Measurements from ENCODE around the gene ZNF598. TPM values are rescaled to one million over a fixed set of nuclear protein-coding genes. Genes with fewer than 3 reads are reported as not detected.
"Not testable (repeated sequence)": the region's sequence is repeated elsewhere in the genome, so short reads cannot be mapped to it uniquely, and the experiment has no call there.

ZNF598 gene
- total RNA-seq, 1 donor from 2014 or later = 18.5 TPM

DNA sequence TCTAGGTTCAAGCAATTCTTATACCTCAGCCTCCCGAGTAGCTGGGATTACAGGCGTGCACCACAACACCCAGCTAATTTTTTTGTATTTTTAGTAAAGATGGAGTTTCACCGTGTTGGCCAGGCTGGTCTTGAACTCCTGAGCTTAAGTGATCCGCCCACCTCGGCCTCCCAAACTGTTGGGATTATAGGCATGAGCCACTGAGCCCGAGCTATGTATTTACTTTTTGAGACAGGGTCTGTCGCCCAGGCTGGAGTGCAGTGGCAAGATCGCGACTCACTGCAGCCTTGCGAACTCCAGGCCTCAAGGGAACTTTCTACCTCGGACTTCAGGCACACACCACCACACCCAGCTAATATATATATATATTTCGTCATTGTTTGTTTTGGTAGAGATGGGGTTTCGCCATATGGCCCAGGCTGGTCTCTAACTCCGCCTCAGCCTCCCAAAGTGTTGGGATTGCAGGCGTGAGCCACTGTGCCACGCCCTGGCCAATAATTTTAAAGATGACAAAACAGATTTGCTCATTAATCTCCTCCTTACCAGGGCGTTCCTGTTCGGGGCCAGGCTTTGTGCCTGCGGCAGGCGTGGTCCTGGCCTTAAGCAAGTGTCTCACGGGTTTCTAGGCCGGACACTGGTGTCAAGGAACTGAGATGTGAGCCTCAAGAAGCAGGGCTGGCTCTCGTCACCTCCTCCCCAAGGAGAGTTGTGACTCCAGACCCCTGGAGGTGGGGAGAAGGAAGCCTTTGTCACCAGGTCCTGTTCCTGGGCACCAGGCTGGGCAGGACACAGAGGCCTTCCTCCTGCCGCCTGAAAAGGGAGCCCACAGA lies 5.7 kb upstream of the ZNF598 start:
- intact Hi-C loops (cut with DNase I) = no loop called here
- DNase-seq (ENCODE audit: missing footprints) (no peak), ATAC-seq (no peak)

- no peak for ATAC-seq
- no peak for DNase-seq (ENCODE audit: missing footprints)
- intact Hi-C loops (cut with DNase I) = no loop called here
Measured at GRCh38 chr16:2013527-2013926, 3.9 kb upstream of the ZNF598 start.

DNA sequence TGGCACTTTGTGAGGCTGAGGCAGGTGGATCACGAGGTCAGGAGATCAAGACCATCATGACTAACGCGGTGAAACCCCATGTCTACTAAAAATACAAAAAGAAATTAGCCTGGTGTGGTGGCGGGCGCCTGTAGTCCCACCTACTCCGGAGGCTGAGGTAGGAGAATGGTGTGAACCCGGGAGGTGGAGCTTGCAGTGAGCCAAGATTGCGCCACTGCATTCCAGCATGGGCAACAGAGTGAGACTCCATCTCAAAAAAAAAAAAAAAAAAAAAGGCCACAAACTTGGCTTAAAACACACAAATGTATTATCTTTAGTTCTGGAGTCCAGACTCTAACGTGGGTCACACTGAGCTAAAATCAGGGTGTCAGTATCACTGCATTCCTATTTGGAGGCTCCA lies 2.1 kb upstream of the ZNF598 start:
- DNase-seq (ENCODE audit: missing footprints); intact Hi-C loops (cut with DNase I); ATAC-seq: not testable (repeated sequence)

DNA sequence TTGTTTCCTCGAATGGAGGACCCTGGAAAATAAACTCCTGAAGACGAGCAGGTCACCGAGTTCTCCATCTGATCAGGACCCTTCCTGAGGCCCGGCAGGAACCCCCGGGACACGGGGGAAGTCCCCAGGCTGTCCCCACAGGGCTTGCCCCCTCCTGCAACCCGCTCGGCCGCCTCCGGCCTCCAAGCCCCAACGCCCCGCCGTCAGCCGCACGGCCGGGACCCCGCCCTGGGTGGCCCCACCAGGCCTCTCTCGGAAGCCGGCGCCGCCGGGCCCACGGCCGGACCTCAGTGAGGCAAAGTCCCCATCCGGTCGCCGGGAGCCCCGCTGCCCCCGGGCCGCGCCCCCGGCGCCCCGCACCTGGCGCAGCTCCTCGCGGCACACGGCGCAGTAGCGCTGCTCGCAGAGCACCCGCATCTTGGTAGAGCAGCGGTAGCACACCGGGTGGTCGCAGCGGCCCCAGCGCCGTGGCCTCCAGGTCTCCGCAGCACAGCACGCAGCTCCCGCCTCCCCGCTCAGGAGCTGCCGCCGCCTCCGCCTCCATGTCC lies 383 bp downstream of the ZNF598 start:
- DNase-seq (ENCODE audit: missing footprints) (no peak), ATAC-seq (no peak)
- intact Hi-C loops (cut with DNase I) = no loop called here

GRCh38 chr16:2008631-2009163 lies 924 bp downstream of the ZNF598 start:
- intact Hi-C loops (cut with DNase I) = no loop called here
- DNase-seq (ENCODE audit: missing footprints) = no peak

GRCh38 chr16:2008009-2008526 lies 1.6 kb downstream of the ZNF598 start:
- intact Hi-C loops (cut with DNase I) = no loop called here
- DNase-seq (ENCODE audit: missing footprints) (no peak), ATAC-seq (no peak)

More at GRCh38 chr16:2008631-2009163, 924 bp downstream of the ZNF598 start:
- ATAC-seq = no peak

- intact Hi-C loops (cut with DNase I) = no loop called here
- ATAC-seq = no peak
- DNase-seq (ENCODE audit: missing footprints) = no peak
Measured at GRCh38 chr16:2007081-2007836, 2.4 kb downstream of the ZNF598 start.

GRCh38 chr16:2006317-2006716 lies 3.3 kb downstream of the ZNF598 start:
- intact Hi-C loops (cut with DNase I) = no loop called here
- DNase-seq (ENCODE audit: missing footprints) (no peak), ATAC-seq (no peak)

DNA sequence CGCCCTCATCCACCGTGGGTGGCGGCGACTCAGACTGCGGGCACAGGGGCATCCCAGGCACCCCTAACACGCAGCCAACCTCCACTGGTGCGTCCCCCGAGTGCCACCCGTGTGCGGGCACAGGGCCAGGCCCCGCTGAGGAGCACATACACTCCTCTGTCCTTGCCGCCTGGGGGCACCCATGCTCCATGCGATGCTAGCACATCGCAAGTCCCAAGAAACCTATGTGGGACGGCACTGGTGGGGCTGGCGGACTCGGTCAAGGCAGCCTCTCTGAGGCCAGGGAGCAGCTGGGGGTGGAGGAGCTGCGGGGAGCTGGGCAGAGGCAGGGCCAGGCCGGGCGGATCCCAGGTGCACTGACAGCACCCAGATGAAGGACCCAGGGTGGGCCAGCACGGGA lies 4.0 kb downstream of the ZNF598 start:
- no peak for DNase-seq (ENCODE audit: missing footprints)
- ATAC-seq = no peak
- intact Hi-C loops (cut with DNase I) = no loop called here

- ATAC-seq (no peak), DNase-seq (ENCODE audit: missing footprints) (no peak)
- intact Hi-C loops (cut with DNase I) = no loop called here
Measured at GRCh38 chr16:2004795-2005517, 4.7 kb downstream of the ZNF598 start.

GRCh38 chr16:2003827-2004641 lies 5.6 kb downstream of the ZNF598 start:
- peak; percentile 91 for ATAC-seq
- DNase-seq (ENCODE audit: missing footprints) = peak; percentile 95
- intact Hi-C loops (cut with DNase I) = no loop called here

GRCh38 chr16:2003231-2003826 lies 6.3 kb downstream of the ZNF598 start:
- intact Hi-C loops (cut with DNase I) = no loop called here
- ATAC-seq = no peak
- DNase-seq (ENCODE audit: missing footprints) = no peak

- intact Hi-C loops (cut with DNase I) = no loop called here
- ATAC-seq (no peak), DNase-seq (ENCODE audit: missing footprints) (no peak)
Measured at GRCh38 chr16:2002406-2003230, 7.0 kb downstream of the ZNF598 start.

GRCh38 chr16:2001456-2002355 lies 7.9 kb downstream of the ZNF598 start:
- DNase-seq (ENCODE audit: missing footprints) (no peak), ATAC-seq (no peak)
- intact Hi-C loops (cut with DNase I) = no loop called here

DNA sequence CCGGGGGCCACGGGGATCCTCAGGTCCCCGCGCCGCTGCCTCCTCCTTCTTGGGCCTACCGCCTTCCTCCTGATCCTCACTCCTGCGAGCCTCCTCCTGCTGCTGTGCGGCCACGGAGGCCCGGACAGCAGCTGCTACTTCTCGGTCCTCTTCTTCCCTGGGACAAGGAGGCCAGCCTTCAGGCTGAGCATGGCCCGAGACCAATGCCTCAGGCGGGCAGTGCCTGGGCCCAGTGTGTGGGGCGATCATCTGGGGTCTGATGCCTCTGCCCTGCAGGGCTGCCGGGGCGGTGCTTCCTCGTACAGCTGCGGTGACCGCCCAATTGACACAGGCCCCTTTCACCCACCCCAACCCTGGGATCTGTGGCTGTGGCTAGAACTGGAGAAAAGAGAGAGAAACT lies 8.6 kb downstream of the ZNF598 start:
- no peak for ATAC-seq
- intact Hi-C loops (cut with DNase I) = no loop called here
- no peak for DNase-seq (ENCODE audit: missing footprints)

Measured in Right ventricle myocardium inferior (tissue), 1 donor.